Astrocyte (in vitro differentiated cells and primary cell): ENCODE results near the gene GPR12. TPM values are rescaled to one million over a fixed set of nuclear protein-coding genes. Genes with fewer than 3 reads are reported as not detected.

ENCODE experiments used
- DNase-seq: peaks from one replicate; pipeline ENCODE4 v3.0.0-alpha.2; 2010; ENCODE audit warnings: low read depth
- FAIRE-seq: peaks from 2 replicates; lab custom pipeline; 2011; peaks lifted over from hg19 to GRCh38; lab: Jason Lieb, UNC
- H2AFZ ChIP-seq: 2 replicates; pipeline ENCODE4 v1.6.0; 2012; ENCODE audit warnings: low read depth, low read length, inconsistent platforms
- H3K27ac ChIP-seq: 2 replicates; pipeline ENCODE4 v1.5.1; 2011; ENCODE audit warnings: low read depth, low read length, inconsistent platforms
- H3K27me3 ChIP-seq: 2 replicates; pipeline ENCODE4 v1.6.0; 2011; ENCODE audit warnings: low read length, inconsistent platforms; ENCODE audit not compliant: insufficient read depth
- H3K36me3 ChIP-seq: 2 replicates; pipeline ENCODE4 v1.5.1; 2011; ENCODE audit warnings: low read length, inconsistent platforms; ENCODE audit not compliant: insufficient read depth
- H3K4me1 ChIP-seq: 2 replicates; pipeline ENCODE4 v1.5.1; 2011; ENCODE audit warnings: low read length, inconsistent platforms; ENCODE audit not compliant: insufficient read depth
- H3K4me2 ChIP-seq: 2 replicates; pipeline ENCODE4 v1.6.0; 2012; ENCODE audit warnings: low read length, inconsistent platforms
- H3K4me3 ChIP-seq: 2 replicates; pipeline ENCODE4 v1.5.1; 2011; ENCODE audit warnings: low read depth, mild to moderate bottlenecking, low read length, inconsistent platforms; ENCODE audit not compliant: insufficient read depth
- H3K79me2 ChIP-seq: 2 replicates; pipeline ENCODE4 v1.6.0; 2012; ENCODE audit warnings: mild to moderate bottlenecking, low read length, inconsistent platforms; ENCODE audit not compliant: insufficient read depth
- H3K9ac ChIP-seq: 2 replicates; pipeline ENCODE4 v1.6.0; 2012; ENCODE audit warnings: mild to moderate bottlenecking, low read length, inconsistent platforms
- H3K9me3 ChIP-seq: 2 replicates; pipeline ENCODE4 v1.5.1; 2012; ENCODE audit warnings: low read depth, mild to moderate bottlenecking, low read length, inconsistent platforms; ENCODE audit not compliant: insufficient read depth
- H4K20me1 ChIP-seq: 2 replicates; pipeline ENCODE4 v1.6.0; 2012; ENCODE audit warnings: low read length, inconsistent platforms; ENCODE audit not compliant: insufficient read depth
- H3K27ac Mint-ChIP-seq: one replicate; pipeline ENCODE4 v1.8.0; 2021; ENCODE audit warnings: mild to moderate bottlenecking, mixed read lengths; ENCODE audit not compliant: unreplicated experiment
- H3K27me3 Mint-ChIP-seq: one replicate; pipeline ENCODE4 v1.8.0; 2021; ENCODE audit warnings: low read depth, mixed read lengths; ENCODE audit not compliant: unreplicated experiment
- H3K36me3 Mint-ChIP-seq: one replicate; pipeline ENCODE4 v1.8.0; 2021; ENCODE audit warnings: low read depth, mixed read lengths; ENCODE audit not compliant: unreplicated experiment
- H3K4me1 Mint-ChIP-seq: one replicate; pipeline ENCODE4 v1.8.0; 2021; ENCODE audit warnings: low read depth, mixed read lengths; ENCODE audit not compliant: unreplicated experiment
- H3K4me3 Mint-ChIP-seq: one replicate; pipeline ENCODE4 v1.8.0; 2021; ENCODE audit warnings: mild to moderate bottlenecking, moderate library complexity, mixed read lengths; ENCODE audit not compliant: unreplicated experiment
- H3K9me3 Mint-ChIP-seq: one replicate; pipeline ENCODE4 v1.8.0; 2021; ENCODE audit warnings: mild to moderate bottlenecking, mixed read lengths; ENCODE audit not compliant: unreplicated experiment
- EZH2 ChIP-seq: IDR thresholded peaks from 2 replicates; pipeline ENCODE4 v1.6.1; 2012; ENCODE audit warnings: mild to moderate bottlenecking, low read length, inconsistent platforms; ENCODE audit not compliant: insufficient read depth
- total RNA-seq: library from RNA; stranded (reverse); gene quantifications from 2 replicates; pipeline ENCODE4 v1.2.1, GENCODE V29; 2021
- TF ChIP-seq, protein P1 (sequence below): IDR thresholded peaks from 2 replicates; pipeline ENCODE4 v1.5.1; 2011; ENCODE audit warnings: low read depth, mild to moderate bottlenecking, inconsistent platforms, low read length, moderate library complexity; ENCODE audit not compliant: insufficient read depth

GPR12 gene
- total RNA-seq, 1 donor from 2014 or later = not detected

DNA sequence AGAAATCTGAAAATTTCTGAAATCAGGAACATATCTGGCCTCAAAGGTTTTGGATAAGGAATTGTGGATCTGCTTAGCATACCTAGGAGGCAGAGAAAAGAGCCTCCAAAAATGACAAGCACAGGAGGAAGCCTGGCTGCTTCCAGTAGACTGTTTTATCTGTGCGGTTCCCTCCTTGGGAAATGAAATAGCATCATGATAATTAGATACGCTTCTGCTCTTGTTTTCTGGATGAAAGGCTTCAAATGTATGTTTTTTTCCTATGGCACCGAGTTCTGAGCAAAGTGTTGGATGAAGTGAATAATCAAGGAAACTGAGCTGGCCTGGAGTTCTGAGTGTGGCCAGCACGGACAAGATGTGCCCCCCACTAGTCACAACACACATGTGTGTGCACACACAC, 19.8 kb upstream of the GPR12 start:
- Mint-ChIP-seq H3K9me3 (peaks cover 2% of the 10 kb centered on the region), H3K4me1 (peaks cover 3% of the 10 kb centered on the region), H3K36me3 (no peaks in the 10 kb centered on the region), H3K27ac (no peak overlapping the region), H3K4me3 (no peak overlapping the region), H3K27me3 (peaks cover 16% of the 10 kb centered on the region)
- Histone ChIP-seq H3K9me3 (no peaks in the 10 kb centered on the region), H4K20me1 (no peaks in the 10 kb centered on the region), H3K4me1 (no peaks in the 10 kb centered on the region), H2AFZ (no peak overlapping the region), H3K9ac (no peak overlapping the region), H3K27me3 (no peaks in the 10 kb centered on the region), H3K4me3 (no peak overlapping the region), H3K79me2 (no peaks in the 10 kb centered on the region), H3K36me3 (no peaks in the 10 kb centered on the region), H3K27ac (no peak overlapping the region), H3K4me2 (no peak overlapping the region)
- TF ChIP-seq EZH2 = no peak
- TF ChIP-seq, protein P1, sequence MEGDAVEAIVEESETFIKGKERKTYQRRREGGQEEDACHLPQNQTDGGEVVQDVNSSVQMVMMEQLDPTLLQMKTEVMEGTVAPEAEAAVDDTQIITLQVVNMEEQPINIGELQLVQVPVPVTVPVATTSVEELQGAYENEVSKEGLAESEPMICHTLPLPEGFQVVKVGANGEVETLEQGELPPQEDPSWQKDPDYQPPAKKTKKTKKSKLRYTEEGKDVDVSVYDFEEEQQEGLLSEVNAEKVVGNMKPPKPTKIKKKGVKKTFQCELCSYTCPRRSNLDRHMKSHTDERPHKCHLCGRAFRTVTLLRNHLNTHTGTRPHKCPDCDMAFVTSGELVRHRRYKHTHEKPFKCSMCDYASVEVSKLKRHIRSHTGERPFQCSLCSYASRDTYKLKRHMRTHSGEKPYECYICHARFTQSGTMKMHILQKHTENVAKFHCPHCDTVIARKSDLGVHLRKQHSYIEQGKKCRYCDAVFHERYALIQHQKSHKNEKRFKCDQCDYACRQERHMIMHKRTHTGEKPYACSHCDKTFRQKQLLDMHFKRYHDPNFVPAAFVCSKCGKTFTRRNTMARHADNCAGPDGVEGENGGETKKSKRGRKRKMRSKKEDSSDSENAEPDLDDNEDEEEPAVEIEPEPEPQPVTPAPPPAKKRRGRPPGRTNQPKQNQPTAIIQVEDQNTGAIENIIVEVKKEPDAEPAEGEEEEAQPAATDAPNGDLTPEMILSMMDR = no peak
- FAIRE-seq (no peak), DNase-seq (no peak)

DNA sequence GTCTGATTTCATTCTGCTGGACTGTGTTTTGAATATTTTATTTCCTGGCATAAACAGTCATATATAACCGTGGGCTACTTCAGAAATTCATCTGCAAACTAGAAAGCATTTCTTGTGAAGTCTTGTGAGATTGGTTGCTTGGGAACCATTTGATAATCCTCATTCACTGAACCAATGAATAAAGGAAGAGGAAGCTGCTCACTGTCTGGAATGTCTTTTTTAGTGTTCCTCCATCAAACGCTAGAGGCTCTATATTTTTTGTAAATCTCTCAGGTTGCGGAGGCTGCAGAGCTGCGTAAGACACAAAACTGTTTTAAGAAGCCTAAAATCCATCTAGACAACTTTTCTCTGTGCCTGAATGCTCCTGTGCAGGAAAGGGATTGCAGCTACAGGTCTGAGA, 18.7 kb upstream of the GPR12 start:
- H3K27me3 Mint-ChIP-seq = peaks cover 12% of the 10 kb centered on the region
- Histone ChIP-seq H3K4me2 (no peak overlapping the region), H3K4me1 (no peaks in the 10 kb centered on the region), H2AFZ (no peak overlapping the region), H4K20me1 (no peaks in the 10 kb centered on the region), H3K27ac (no peak overlapping the region), H3K9ac (no peak overlapping the region), H3K79me2 (no peaks in the 10 kb centered on the region), H3K4me3 (no peak overlapping the region), H3K9me3 (no peaks in the 10 kb centered on the region), H3K36me3 (no peaks in the 10 kb centered on the region), H3K27me3 (no peaks in the 10 kb centered on the region)
- H3K27ac Mint-ChIP-seq = no peak overlapping the region
- H3K9me3 Mint-ChIP-seq = peaks cover 2% of the 10 kb centered on the region
- FAIRE-seq (no peak), DNase-seq (no peak)
- no peaks in the 10 kb centered on the region for H3K36me3 Mint-ChIP-seq
- TF ChIP-seq, protein P1 = no peak
- TF ChIP-seq EZH2 = no peak
- peaks cover 3% of the 10 kb centered on the region for H3K4me1 Mint-ChIP-seq
- H3K4me3 Mint-ChIP-seq = no peak overlapping the region

- no peaks in the 10 kb centered on the region for H4K20me1 ChIP-seq
- peaks cover 15% of the 10 kb centered on the region for H3K27me3 Mint-ChIP-seq
- H2AFZ ChIP-seq = no peak overlapping the region
- H3K36me3 Mint-ChIP-seq = no peaks in the 10 kb centered on the region
- peaks cover 11% of the 10 kb centered on the region for H3K4me1 Mint-ChIP-seq
- H3K9me3 ChIP-seq = no peaks in the 10 kb centered on the region
- no peak for FAIRE-seq
- no peak overlapping the region for H3K4me2 ChIP-seq
- no peak overlapping the region for H3K9ac ChIP-seq
- TF ChIP-seq, protein P1 = no peak
- TF ChIP-seq EZH2 = no peak
- no peak overlapping the region for H3K4me3 Mint-ChIP-seq
- no peaks in the 10 kb centered on the region for H3K79me2 ChIP-seq
- H3K36me3 ChIP-seq = no peaks in the 10 kb centered on the region
- peaks cover 2% of the 10 kb centered on the region for H3K27me3 ChIP-seq
- no peak overlapping the region for H3K4me3 ChIP-seq
- no peaks in the 10 kb centered on the region for H3K9me3 Mint-ChIP-seq
- H3K4me1 ChIP-seq = no peaks in the 10 kb centered on the region
- no peak overlapping the region for H3K27ac ChIP-seq
- DNase-seq = no peak
- H3K27ac Mint-ChIP-seq = no peak overlapping the region
These were observed 11.9 kb upstream of the GPR12 start for GRCh38 chr13:26772531-26772930.
